Prostate gland (tissue), 2 donors: ENCODE results near the gene BBOX1. TPM values are rescaled to one million over a fixed set of nuclear protein-coding genes. Genes with fewer than 3 reads are reported as not detected.
"Not testable (repeated sequence)": the region's sequence is repeated elsewhere in the genome, so short reads cannot be mapped to it uniquely, and the experiment has no call there.

Experiments
- DNase-seq: peaks from one replicate; pipeline ENCODE4 v3.0.0-alpha.2; 2019; ENCODE audit warnings: low spot score
- H3K27ac ChIP-seq, 2 donors: fragments of 200-600 bp; sonication (generic); 2 replicates each; pipeline ENCODE4 v1.5.1; 2017 to 2019
- H3K27me3 ChIP-seq: fragments of 200-600 bp; sonication (generic); replicated peaks from 2 replicates; pipeline ENCODE4 v1.5.1; 2019; ENCODE audit not compliant: insufficient read depth
- H3K36me3 ChIP-seq, 2 donors: fragments of 200-600 bp; sonication (generic); 1 replicate in 1 of 2; 2 replicates in 1 of 2; pipeline versions ENCODE4 v1.5.1 to v1.8.1; 2017 to 2019
- H3K4me1 ChIP-seq: fragments of 200-600 bp; sonication (generic); replicated peaks from 2 replicates; pipeline ENCODE4 v1.5.1; 2019
- H3K4me3 ChIP-seq, 2 donors: fragments of 200-600 bp; sonication (generic); 2 replicates each; pipeline ENCODE4 v1.5.1; 2017 to 2019
- H3K9me3 ChIP-seq: fragments of 200-600 bp; sonication (generic); 2 replicates; pipeline ENCODE4 v1.5.1; 2017
- CTCF ChIP-seq, 4 experiments: fragments of 200-600 bp in 2 of 4; fragments of 450-650 bp in 2 of 4; sonication (generic) in 2 of 4; IDR thresholded peaks; 1 replicate in 3 of 4; 2 replicates in 1 of 4; pipeline ENCODE4 v1.5.1; 2016 to 2019; ENCODE audit warnings: antibody characterized with exemption in 4 of 4, mild to moderate bottlenecking in 2 of 4, moderate library complexity in 2 of 4
- POLR2A ChIP-seq: fragments of 450-650 bp; IDR thresholded peaks from one replicate; pipeline ENCODE4 v1.6.1; 2016; ENCODE audit warnings: antibody characterized with exemption, mild to moderate bottlenecking
- POLR2AphosphoS5 ChIP-seq: sonication (generic); formaldehyde crosslinking; IDR thresholded peaks from one replicate; pipeline ENCODE4 v1.6.1; 2017; ENCODE audit warnings: antibody characterized with exemption
- WGBS: methylation state at CpG from one replicate; pipeline ENCODE4 v1.1.5; 2018; 5-methylcytosine and 5-hydroxymethylcytosine counted together
- intact Hi-C: fragments of 100-400 bp; cut with DNase I; formaldehyde crosslinking; loops from one replicate; pipeline ENCODE4 v1.14.2; 2022
- total RNA-seq, 2 donors: library from RNA; depleted of rRNA; stranded (reverse); fragments of >200 nt; gene quantifications; one replicate each; pipeline ENCODE4 v1.1.0, GENCODE V29; 2016

BBOX1 gene
- total RNA-seq, 2 donors from 2014 or later, result 1.0 TPM; not detected in 1

GRCh38 chr11:27171376-27171958 lies 130.9 kb downstream of the BBOX1 start:
- H3K27ac ChIP-seq, result no peak overlapping the region
- H3K9me3 ChIP-seq, result no peaks in the 10 kb centered on the region
- no peaks in the 10 kb centered on the region for H3K27me3 ChIP-seq
- TF ChIP-seq POLR2AphosphoS5, result no peak
- no peak for TF ChIP-seq CTCF (IDR thresholded peaks at IDR 0.05)
- no peak for TF ChIP-seq POLR2A
- no peaks in the 10 kb centered on the region for H3K4me1 ChIP-seq
- H3K36me3 ChIP-seq, result no peaks in the 10 kb centered on the region
- no peak overlapping the region for H3K4me3 ChIP-seq
- 83% methylated on average over 4 of the region's 4 CpGs for WGBS
- intact Hi-C loops, result no loop called here
- no peak for DNase-seq

DNA sequence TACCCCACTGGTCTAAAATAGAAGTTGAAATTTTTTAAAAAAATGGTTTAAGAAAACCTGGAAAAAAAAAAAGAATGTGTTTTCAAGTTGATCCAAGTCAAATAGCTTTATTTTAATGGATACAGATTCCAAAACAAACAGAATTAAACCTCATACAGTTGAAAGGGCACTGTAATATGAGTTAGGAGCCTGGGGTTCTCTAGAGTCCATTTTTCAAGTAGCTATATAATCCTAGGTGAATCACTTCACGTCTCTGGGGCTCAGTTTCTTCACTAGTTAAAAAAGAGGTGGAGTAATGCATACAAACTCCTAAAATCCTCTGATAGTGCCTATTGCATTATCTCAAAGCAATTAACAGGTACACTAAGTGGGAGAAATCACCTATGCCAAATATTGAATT lies 132.9 kb downstream of the BBOX1 start:
- no peaks in the 10 kb centered on the region for H3K36me3 ChIP-seq
- H3K4me3 ChIP-seq, result no peak overlapping the region
- intact Hi-C loops, result no loop called here
- no peak for DNase-seq
- no peak overlapping the region for H3K27ac ChIP-seq
- no peaks in the 10 kb centered on the region for H3K9me3 ChIP-seq
- no peaks in the 10 kb centered on the region for H3K27me3 ChIP-seq
- H3K4me1 ChIP-seq, result no peaks in the 10 kb centered on the region
- whole genome bisulfite sequencing, result 40% methylated on average over 1 of the region's 1 CpG
- TF ChIP-seq POLR2A (no peak), POLR2AphosphoS5 (no peak), CTCF (IDR thresholded peaks at IDR 0.05) (no peak)

DNA sequence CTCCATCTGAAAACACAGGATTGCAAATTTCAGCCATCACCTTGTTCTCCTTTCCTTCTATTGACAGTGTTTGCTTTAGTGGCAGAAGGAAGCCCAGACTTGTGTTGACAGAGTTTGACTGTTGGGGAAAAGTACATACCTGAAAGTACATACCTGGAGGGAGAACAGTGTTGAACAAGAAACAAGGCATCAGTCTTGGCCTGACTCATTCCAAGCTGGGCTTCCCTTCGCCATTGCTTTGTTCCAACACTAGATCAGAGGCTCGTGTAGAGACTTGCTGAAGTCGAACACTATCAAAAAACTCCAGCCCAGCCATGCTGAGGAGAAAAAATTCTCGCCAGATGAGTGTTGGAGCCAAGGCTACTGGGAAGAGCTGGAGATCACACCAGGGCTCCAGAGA lies 133.4 kb downstream of the BBOX1 start:
- Histone ChIP-seq H3K9me3 (no peaks in the 10 kb centered on the region), H3K27me3 (no peaks in the 10 kb centered on the region), H3K36me3 (no peaks in the 10 kb centered on the region), H3K4me3 (no peak overlapping the region), H3K4me1 (no peaks in the 10 kb centered on the region), H3K27ac (peak overlapping the region; percentile 2 to 48)
- intact Hi-C loops, result no loop called here
- DNase-seq, result peak; percentile 90
- WGBS, result 30% methylated on average over 4 of the region's 4 CpGs
- TF ChIP-seq POLR2AphosphoS5, result peak; percentile 95
- TF ChIP-seq POLR2A, result no peak
- no peak for TF ChIP-seq CTCF (IDR thresholded peaks at IDR 0.05)

DNA sequence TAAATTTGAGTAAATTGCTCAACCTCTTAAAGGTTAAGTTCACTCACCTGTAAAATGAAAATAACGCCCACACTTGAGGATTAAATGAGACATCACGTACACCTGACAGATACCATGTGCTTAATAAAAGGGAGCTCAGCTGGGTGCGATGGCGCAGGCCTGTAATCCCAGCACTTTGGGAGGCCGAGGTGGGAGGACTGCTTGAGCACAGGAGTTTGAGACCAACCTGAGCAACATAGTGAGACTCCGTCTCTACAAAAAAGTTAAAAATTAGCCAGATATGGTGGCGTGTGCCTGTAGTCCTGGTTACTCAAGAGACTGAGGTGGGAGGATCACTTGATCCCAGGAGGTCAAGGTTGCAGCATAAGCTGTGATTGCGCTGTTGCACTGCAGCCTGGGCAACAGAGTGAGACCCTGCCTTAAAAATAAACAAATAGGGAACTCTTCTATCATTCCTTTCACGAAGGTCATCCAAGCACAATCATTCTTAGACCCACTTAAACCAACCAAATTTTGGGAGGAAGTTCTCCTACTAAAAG lies 134.1 kb downstream of the BBOX1 start:
- Histone ChIP-seq H3K9me3 (no peaks in the 10 kb centered on the region), H3K27me3 (no peaks in the 10 kb centered on the region), H3K4me3 (no peak overlapping the region), H3K27ac (peak overlapping the region; percentile 2 to 48), H3K36me3 (no peaks in the 10 kb centered on the region), H3K4me1 (no peaks in the 10 kb centered on the region)
- WGBS, result 64% methylated on average over 9 of the region's 9 CpGs
- no peak for DNase-seq
- TF ChIP-seq POLR2A (no peak), CTCF (IDR thresholded peaks at IDR 0.05) (no peak), POLR2AphosphoS5 (no peak)
- intact Hi-C loops, result no loop called here

DNA sequence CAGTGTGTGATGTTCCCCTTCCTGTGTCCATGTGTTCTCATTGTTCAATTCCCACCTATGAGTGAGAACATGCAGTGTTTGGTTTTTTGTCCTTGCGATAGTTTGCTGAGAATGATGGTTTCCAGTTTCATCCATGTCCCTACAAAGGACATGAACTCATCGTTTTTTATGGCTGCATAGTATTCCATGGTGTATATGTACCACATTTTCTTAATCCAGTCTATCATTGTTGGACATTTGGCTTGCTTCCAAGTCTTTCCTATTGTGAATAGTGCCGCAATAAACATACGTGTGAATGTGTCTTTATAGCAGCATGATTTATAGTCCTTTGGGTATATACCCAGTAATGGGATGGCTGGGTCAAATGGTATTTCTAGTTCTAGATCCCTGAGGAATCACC lies 134.9 kb downstream of the BBOX1 start:
- H3K9me3 ChIP-seq, H3K4me3 ChIP-seq, H3K4me1 ChIP-seq, intact Hi-C loops, DNase-seq, H3K27me3 ChIP-seq, H3K27ac ChIP-seq, H3K36me3 ChIP-seq: not testable (repeated sequence)
- 66% methylated on average over 3 of the region's 4 CpGs for whole genome bisulfite sequencing

Other genes starting within 250 kb of the BBOX1 start
- 10 to 100 TPM in 1 of 2 donors, 1 to 10 TPM in 1; 5.7 to 13.4 TPM for gene FIBIN, start 46.7 kb upstream of the BBOX1 start, total RNA-seq